Femur (tissue), 1 donor: ENCODE measurements around the gene PLIN1.

ENCODE experiments used
- DNase-seq: peaks from one replicate; pipeline ENCODE4 v3.0.0-alpha.2; 2017

The PLIN1 gene

DNA sequence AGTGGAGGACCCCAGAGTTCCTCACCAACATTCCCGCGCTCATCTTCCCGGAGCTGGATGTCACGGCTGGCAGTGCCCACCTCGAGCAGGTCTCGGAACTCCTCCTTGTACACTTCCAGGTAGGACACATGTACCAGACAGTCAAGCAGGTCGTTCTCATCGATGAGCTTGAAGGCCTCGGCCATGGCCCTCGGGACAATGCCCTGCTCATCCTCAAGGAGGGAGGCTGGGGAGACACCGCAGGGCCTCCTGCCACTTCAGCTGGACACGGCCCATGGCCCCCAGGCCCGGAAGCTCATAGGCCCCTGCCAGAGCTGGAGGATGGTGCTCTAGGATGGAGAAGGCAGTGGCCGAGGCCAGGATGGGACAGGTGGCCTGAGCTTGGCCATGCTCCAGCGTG, 29.5 kb downstream of the PLIN1 start:
- DNase-seq, result no peak

- no peak for DNase-seq
Observed at GRCh38 chr15:89649013-89649625, 30.0 kb downstream of the PLIN1 start.

GRCh38 chr15:89648106-89649012, 30.8 kb downstream of the PLIN1 start:
- DNase-seq, result no peak

- DNase-seq, result peak; percentile 79
Observed at GRCh38 chr15:89647191-89647851, 31.8 kb downstream of the PLIN1 start.

DNA sequence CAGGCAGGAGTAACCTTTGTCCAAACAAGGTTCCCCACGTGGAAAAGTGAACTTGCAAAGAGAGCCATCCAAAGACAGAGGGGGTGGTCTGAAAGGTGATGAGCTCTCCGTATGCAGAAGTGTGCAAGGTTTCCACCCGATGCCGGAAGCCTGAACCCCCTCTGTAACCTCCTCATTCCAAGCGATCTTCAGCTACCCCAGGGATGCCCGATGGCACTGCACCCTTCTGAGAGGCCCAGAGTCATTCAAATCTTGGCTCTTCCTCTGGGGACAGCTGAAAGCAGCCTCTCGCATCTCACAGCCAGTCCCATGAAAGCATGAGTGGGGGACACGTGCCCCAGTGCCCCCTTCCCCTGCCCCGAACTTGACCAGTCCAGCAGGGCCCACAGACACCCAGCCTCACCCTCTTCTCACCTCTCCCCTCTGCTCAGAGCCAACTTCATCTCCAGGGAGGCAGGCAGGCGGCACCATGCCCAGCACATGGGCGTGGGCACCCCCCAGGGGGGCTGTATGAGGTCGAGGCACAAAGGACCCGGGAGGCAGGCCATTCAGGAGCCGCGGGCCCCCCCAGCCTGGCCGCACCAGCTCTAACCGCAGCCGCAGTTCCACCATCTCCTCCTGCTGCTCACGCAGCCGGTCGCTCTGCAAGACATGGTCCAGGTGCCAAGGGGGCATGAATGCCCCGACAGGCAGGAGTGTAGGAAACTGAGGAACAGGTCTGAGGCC, 32.6 kb downstream of the PLIN1 start:
- no peak for DNase-seq

DNA sequence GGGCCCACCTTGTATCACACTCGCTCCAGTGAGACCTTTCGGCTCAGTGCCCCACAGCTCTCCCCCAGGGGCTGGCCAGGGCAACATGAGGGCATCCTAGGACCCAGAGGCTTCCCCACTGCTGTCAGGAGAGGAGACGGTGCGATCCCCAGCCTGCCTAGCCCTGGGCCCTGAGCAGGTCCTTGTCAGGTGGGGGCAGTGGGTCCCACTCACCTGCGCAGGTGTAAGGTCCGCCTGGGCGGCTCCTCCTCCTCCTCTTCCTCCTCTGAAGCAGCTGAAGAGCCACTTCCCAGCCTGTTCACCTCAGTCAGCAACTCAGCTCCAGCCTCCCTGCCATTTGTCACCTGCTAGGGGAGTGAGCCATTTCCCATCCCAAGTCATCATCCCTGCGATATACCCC, 33.5 kb downstream of the PLIN1 start:
- DNase-seq, result no peak

DNA sequence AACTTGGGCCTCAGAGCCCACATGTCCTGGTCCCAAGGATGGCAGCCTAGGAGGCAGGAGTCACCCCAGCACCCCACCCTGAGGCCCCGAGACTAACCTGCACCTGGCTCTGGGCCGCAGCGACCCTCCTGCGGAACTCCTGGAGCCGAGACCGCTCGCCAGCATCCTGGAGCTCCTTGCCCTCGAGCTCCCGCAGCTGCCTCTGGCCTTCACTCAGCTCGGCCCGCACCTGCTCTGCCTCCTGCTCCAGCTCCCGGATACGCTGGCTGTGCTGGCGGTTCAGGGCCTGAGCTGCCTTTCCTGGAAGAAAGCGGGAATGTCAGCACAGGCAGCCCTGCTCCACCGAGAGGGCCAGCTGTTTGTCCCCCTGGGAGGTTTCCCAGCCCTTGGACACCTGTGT, 37.1 kb downstream of the PLIN1 start:
- DNase-seq, result peak; percentile 38

GRCh38 chr15:89641053-89641452, 38.1 kb downstream of the PLIN1 start:
- DNase-seq, result no peak

- no peak for DNase-seq
Observed at GRCh38 chr15:89640245-89640644, 38.9 kb downstream of the PLIN1 start.

DNA sequence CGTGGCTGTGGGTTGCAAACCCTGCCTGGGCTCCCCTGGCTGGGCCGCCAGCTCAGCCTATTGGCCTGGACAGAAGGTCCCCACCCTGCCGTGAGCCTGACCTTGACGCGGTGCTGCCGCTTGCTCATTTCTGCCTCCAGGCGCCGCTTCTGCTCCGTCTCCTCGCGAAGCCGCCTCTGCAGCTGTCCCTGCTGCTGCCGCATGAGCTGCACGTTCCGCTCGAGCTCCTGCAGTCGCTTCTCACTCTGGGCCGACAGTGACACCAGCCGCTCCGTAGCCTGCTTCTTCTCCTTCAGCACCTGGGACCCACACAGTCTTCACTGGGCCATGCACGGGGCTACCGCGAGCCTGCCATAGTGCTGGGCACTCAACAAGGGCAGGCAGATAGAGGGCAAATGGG, 45.6 kb downstream of the PLIN1 start:
- no peak for DNase-seq

- no peak for DNase-seq
Observed at GRCh38 chr15:89632563-89633430, 46.4 kb downstream of the PLIN1 start.

DNA sequence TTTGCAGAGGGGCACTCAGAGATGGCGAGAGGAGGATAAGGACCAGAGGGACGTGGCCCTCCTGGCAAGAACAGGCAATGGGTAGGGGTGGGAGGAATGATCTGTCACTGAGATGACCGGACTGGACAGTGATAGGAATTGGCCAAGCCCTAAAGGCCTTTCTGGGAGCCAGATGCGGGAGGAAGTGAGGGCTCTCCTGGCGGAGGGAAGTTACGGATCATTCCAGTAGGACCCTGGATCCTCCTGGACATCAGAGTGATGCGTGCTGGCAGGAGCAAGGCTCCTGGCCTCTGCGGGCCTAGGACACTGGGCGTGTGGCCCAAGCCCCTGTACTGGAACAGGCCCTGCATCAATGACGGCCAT, 47.3 kb downstream of the PLIN1 start:
- no peak for DNase-seq

DNA sequence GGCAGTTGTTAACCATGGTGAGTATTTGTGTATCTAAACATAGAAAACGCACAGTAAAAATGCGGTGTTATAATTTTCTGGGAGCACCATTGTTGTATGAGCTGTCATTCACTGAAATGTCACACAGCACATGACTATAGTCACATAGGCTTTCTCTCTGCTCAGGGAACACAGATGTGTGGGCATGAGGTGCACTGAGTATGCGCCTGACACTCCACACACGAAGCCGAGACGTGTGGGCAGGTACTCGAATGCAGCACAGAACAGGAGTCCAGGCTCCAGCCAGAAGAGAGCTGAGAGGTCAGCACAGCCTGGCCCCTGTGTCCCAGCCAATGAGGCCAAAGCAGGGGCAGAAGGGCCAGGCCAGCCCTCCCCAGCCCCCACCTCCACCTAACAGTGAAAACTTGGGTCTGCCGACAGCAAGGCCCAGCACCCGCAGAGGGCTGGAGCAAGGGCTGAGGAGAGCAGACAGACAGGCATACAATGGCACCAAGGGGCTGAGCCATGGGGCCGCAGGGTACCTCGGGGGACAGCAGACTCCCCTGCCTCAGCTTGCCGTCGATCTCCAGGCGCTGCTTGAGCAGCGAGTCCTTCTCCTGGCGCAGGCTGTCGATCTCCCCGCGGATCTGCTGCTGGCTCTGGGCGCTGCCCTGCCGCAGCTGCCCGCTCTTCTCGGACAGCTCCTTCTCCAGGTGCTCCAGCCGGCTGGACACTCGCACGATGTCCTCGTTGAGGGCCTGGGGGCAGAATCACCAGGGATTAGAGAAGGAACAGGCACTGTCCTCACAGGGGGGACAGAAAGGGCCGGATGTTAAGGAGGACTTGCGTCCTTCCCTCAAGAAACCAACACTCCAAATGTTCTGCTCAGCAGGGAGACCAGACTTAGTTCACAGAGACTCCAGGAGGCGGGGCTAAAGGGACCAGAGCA, 47.9 kb downstream of the PLIN1 start:
- DNase-seq, result no peak

- no peak for DNase-seq
Observed at GRCh38 chr15:89630260-89630659, 48.9 kb downstream of the PLIN1 start.

- no peak for DNase-seq
Observed at GRCh38 chr15:89629829-89630228, 49.3 kb downstream of the PLIN1 start.

- no peak for DNase-seq
Observed at GRCh38 chr15:89628806-89629715, 50.1 kb downstream of the PLIN1 start.

GRCh38 chr15:89628301-89628700, 50.9 kb downstream of the PLIN1 start:
- no peak for DNase-seq

GRCh38 chr15:89627256-89627970, 51.8 kb downstream of the PLIN1 start:
- no peak for DNase-seq

DNA sequence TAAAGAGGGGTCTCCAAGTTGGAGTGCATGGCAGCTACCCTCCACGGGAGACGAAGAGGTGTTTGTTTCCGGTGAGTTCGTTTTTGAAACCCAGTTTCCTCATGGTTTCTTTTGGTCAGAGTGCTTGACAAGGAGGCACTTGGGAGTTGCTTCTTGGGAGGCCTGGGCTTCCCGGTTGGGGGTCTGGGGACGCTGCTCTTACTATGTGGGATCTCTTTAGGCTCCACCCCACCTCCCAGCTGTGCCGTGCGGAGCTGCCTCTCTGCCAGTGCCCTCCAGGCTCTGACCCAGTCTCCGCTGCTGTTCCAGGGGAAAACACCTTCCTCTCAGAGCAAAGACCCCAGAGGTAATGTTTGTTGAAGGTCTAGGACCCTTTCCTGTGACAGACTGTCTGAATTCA, 53.5 kb downstream of the PLIN1 start:
- no peak for DNase-seq
